Daoy (cell line): ENCODE results near the gene IQCK. TPM values are rescaled to one million over a fixed set of nuclear protein-coding genes. Genes with fewer than 3 reads are reported as not detected.
"Not testable (repeated sequence)": the region's sequence is repeated elsewhere in the genome, so short reads cannot be mapped to it uniquely, and the experiment has no call there.

Source experiments
- DNase-seq: peaks from one replicate; pipeline ENCODE4 v3.0.0-alpha.2; 2015; ENCODE audit warnings: low read depth
- total RNA-seq: library from RNA; depleted of rRNA; stranded (reverse); fragments of >200 nt; shearing (Covaris generic); gene quantifications from 2 replicates; pipeline ENCODE4 v1.2.3, GENCODE V29; 2014

Gene IQCK
- total RNA-seq, 1 experiment from 2014 or later, result 14.9 TPM

DNA sequence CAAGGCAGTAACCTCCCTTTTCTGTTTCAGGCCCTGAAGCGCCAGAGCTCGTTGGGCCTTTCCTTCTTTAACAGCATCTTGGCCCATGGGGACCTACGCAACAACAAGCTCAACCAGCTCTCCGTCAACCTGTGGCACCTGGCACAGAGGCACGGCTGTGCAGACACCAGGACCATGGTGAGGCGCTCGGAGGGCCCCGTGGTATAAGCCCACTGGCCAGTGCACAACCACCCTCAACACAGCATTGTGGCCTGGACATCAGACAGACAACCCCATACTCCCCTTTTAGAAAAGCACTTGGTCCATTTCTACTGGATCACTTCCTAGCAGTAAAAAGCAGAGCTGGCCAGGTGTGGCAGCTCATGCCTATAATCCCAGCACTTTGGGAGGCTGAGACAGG is 18.6 kb upstream of the IQCK start:
- no peak for DNase-seq

DNA sequence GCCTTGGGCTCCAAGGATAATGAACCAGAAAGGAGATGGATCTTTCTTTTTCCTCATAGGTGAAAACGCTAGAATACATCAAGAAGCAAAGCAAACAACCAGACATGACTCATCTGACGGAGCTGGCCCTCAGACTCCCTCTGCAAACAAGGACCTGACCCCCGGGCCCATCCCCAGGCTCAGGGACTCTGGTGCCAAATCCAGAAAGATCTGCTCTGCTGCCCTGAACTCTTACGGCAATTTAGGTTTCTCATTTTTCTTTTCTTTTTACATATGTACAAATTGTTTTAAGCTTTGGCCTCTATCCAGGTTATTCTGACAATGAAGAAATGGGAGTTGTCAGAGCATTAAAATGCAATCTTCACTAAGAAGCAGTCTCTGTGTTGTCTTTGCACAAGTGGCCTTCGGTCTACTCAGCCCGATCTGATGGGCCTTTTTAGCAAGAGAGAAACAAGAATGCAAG is 17.7 kb upstream of the IQCK start:
- DNase-seq, result peak; percentile 64

DNA sequence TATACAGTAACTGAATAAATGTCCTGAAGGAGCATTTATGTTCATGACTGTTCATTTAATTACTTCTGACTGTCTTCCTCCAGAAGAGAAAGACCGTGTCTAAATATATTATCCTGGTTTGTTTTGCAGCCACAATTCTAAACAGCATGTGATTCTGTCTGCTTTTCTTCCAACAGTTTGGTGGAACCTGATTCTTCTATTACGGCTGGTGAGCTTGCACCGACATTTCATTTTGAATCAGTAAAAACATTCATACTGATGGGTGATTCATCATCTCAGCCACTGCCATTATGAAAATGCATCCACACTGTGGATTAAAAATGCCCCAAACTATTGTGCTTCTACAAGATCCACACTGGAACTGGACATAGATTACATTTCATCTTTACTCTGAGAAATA is 17.0 kb upstream of the IQCK start:
- no peak for DNase-seq

DNA sequence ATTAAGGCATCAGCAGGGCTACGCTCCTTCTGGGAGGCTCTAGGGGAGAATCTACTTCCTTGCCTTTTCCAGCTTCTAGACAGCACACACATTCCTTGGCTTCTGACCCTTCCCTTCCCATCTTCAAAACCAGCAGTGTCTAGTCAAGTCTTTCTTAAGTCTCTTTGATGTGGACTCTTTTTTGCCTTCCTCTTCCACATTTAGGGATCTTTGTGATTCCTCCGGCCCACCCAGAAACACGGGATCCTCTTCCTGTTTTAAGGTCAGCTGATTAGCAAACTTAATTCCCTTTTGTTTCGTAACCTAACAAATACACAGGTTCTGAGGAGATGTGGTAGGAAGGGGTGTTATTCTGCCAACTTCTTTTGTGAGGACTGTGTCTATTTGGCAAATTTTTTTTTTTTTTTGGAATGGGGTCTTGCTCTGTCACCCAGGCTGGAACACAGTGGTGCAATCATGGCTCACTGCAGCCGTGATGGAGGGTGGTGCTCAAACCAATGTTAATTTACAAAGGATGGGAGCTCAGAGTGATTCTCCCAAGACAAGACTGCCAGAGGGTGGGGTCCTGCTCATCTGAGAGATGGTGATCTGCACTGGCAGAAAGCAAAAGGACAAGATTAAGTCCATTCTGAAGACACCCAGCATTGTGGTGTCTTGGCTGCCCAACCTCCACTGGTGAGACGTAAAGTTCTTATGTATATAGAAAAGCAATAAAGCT is 14.7 kb upstream of the IQCK start:
- no peak for DNase-seq

DNA sequence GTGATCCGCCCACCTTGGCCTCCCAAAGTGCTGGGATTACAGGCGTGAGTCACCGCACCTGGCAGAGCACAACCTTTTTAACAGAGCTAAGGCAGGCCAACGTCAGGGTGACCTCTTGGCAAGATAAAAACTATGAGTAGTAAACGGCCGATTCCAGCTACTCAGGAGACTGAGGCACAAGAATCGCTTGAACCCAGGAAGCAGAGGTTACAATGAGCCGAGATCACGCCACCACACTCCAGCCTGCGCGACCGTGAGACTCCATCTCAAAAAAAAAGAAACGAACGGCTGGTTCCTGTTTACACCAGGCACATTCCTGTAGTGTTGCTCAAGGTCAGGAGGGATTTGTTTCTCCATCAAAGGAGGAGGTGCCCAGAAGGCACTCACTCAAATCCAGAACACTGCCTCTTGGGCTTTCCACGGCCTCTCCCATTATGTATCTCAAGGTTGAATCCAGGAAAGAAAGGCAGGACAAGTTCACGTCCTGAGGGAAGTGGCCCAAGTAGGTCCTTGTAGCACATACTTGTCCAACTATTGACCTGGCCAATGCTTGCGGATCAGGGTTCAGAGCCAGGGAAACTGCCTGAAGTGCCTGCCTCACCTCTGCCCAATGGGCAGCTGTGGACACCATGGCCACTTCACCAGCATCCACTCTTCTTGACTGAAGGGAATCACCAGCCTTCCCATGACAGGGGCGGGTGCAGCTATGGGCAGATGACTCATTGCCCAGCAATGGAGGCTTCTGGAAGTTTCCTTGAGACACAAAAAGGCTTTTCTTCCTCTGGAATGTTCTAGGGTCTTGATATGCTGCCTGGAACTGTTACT is 13.5 kb upstream of the IQCK start:
- peak; percentile 37 for DNase-seq

DNA sequence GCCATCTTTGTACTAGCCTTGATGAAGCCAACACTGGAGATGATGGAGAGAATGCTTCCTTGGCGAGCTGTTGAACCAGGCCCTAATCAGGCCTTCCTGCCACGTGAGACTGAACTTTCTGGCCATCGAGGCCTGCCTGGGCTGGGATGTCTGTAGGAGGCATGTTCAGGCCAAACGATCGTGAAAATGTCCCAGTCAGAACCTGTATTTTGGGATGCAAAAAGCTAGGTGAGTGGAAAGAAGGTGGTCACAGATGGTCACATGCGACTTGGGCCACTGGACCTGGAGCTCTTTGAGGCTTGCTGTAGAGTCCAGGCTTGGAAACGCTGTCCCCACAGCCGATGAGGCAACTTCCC is 12.9 kb upstream of the IQCK start:
- no peak for DNase-seq

DNA sequence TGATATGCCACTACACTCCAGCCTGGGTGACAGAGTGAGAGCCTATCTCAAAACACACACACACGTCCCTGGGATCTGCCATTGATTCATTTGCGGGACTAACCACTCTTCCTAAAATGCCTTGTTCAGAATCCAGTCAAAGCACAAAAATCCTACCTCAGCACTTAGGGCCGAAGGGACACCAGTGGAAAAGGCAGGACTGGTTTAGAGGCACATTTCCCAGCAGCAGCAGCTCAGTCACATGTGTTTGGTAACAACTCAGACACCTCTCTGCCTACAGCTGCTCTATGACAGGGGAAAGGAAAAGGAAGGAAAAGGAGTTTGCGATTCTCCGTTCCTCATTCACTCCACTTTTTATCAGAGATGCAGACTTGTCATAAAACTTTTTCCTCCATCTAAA is 12.2 kb upstream of the IQCK start:
- DNase-seq, result no peak

DNA sequence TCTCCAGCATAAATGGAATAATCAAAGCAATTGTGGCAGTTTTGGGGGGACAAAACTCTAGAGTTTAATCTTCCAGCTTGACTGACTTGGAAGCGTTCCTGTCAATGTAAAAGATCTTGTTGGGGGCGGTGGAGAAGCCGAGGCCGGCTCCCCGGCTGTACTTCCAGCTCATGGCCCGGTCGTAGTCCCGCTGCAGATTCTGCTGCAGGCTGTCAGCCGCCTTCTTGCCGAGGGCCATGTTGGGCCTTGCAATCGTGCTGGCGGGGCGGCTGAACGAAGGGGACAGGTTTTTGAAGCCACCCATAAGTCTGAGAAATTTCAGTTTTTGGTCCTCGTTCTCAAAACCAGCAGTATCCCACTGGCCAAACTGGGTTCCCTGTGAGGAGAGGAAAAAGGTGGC is 11.2 kb upstream of the IQCK start:
- DNase-seq, result no peak

DNA sequence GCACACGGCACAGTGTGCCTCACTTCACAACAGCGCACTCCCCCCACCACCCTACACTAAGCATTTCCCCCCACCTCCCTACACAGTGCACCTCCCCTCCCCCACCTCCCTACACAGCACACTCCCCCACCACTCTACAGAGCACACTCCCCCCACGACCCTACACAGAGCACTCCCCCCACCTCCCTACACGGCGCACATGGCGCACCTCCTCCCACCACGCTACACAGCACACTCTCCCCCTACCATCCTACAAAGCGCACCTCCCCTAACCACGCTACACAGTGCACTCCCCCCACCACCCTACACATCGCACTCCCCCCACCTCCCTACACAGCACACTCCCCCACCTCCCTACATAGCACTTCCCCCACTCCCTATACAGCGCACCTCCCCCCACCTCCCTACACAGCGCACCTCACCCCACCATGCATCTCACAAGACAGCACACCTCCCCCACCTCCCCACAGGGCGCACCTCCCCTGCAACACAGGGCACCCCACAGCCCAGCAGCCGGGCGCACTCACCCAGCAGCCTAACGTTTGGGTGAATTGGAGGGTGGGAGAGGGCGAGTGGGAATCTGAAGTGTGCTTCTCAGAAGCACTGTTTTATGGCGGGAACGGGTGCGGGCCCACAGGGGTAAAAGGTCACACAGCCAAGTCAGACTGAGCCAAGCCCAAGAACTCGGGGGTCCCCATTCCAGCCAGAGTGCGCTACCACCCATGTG is 10.3 kb upstream of the IQCK start:
- no peak for DNase-seq

DNA sequence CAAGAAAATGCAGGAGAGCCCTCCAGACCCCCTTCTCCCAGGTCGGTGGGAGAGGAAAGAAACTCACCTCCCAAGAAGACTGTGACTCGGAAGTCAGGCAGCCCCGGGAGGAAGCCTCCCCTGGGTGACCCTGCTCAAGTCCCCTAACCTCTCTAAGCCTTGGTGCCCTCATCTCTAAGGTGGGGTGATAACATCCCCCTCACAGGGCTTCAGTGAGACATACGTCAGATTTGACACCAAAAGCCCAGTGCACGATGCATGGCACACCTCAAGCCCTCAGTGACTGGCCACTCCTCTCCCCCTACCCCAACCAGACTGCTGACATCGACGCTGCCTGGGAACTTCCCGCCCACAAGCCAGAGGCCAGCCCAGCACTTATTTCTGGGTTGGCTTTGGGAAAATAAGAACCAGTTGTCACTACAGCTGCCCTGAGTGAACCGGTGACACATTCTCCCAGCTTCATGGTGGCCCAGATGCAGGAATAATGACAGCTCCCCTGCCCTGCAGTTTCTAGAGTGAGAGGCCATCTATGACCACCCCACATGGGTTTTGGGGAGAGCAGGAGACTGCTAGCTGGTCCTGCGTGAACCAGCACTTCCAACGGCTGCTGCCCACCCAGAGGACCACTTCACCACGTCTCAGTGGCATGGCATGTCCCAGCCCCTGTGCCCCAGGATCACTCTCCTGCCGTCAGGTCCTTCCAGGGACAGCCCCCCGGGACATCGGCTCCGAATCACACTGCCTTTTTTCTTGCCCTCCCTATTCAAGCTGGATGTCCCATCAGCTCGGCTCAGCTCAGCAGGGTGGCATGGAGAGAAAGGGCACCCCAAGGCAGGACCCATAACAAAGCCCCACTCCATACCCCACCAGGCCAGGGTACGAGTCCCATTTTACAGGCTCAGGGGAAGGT is 9.5 kb upstream of the IQCK start:
- no peak for DNase-seq

DNA sequence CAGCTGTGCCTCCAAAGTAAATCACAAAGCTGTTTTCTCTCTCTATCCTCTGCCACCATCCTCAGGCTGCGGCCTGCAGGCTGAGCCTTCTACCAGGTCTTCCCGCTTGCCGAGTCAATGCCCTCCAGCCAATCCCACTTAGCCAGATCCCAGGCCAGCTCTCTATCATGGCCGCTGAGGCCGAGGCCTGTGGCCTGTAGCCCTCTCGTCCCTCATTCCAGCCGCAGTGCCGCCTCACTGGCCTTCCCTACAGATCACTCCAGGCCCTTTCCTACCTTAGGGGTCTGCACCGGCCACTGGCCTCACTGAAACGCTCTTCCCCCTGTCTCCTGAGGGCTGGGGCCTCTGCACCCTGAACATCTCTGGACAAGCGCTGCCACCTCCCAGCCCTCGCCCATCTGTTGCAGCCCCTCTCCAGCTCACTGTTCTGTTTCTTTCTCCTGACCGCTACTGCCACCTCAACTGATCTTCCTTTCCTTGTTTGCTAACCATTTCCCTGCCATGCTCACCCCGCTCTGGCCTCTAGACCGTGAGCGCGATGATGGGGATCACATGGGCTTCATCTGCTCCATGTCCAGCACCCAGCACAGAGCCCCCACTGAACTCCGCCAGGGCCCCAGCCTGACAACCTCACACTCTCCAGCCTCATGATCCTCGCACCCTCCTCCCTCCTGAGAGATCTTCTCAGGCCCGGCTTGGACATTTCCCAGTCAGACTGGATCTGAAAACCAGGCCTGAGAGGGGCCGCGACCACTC is 8.5 kb upstream of the IQCK start:
- DNase-seq, result no peak

DNA sequence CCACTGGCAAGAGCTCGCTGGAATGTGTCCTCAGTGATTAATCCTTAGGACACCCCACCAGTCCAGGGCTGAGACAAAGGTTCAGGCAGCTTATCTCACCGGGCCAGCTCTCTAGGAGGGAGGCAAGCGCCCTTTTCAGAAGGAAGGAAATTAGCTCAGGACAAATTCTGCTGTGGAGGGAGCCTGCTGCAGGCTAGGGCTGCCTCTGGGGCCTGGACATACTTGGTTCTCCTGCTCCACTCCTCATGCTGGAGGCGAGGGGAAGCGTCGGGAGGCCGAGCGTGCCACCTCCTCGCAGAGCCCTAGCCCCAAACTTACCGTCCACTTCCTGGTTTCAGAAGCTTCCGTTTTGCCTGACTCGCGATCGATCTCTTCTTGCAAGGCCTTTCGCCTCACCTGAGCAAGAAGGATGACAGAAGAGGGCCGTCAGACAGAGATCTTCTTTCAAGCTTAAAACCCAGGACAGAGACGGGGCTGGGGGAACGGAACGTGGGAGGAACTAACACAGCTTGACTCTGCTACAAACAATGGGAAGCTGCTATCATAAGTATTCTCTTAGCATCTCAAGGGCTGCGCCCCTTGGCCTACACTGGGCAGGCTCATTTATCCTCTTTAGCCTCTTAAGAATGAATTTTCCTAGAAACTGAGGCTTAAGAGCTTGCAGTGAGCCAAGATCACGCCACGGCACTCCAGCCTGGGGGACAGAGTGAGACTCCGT is 7.7 kb upstream of the IQCK start:
- no peak for DNase-seq

DNA sequence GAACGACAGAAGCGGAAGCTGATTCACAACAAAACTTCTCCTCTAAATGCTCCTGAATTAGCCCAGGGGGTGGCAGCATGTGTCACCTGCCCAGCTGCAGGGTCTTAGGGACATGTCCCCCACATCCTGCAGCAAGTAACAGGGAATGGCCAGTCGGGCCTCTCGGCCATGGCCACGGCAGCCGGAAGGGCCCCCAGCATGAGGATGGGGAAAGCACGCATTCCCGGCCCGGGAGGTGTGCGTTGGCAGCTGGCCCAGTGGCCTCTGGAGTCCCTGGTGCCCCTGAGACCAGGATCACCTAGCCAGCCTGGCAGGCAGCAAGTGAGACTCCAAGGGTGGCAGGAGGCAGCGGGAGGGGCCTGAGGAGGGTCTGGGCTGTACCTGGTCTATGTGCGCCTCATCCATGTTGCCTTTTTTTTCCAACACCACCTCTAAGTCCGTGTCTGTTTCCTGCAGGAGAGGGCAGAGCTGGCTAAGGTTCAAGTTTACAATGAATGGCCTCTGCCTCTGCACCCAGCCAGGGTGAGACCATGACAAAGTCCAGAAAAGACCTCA is 7.0 kb upstream of the IQCK start:
- no peak for DNase-seq

DNA sequence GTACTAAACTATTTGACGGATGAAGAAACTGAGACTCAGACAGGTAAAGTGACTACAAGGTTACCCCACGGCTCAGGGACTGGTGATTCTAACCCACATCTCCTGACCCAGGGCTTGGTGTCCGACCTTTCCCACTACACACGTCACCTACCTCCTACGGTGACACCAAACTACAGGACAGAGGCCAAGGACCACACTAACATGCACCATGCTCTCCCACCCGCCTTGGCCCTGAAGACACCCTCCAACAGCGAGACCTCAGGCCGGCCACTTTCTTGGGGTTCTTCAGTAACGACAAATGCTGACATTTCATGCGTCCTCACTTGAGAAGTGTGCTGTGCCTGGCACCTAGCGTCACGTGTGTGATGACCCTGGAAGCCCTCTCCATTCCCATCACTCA is 6.4 kb upstream of the IQCK start:
- no peak for DNase-seq

DNA sequence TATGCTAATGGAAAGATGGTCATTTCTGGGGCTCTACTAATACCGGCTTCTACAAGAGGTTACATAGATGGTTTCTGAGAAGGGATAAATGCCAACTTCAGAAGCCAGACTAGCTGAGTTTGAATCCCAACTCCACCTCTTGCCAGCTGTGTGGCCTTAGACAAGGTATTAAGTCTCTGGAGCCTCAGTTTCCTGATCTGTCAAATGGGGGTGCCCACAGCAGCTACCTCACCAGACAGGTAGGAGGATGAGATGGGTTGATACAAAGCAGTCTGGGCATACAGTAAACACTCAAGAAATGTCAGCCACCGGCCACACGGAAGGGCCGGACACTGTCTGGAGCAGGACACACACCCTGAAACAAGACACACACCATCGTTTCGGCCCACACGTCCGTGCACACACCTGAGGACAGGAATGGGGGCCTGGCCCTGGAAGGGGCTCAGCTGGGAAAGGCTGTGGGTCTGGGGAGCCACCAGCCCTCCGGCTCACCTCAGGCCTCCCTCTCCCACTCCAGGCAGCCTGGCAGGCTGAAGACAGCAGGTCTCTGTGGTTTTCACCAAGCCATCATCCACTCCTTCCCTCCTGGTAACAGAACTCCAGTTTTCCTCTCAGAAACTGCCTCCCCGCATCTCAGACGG is 5.5 kb upstream of the IQCK start:
- DNase-seq, result no peak

DNA sequence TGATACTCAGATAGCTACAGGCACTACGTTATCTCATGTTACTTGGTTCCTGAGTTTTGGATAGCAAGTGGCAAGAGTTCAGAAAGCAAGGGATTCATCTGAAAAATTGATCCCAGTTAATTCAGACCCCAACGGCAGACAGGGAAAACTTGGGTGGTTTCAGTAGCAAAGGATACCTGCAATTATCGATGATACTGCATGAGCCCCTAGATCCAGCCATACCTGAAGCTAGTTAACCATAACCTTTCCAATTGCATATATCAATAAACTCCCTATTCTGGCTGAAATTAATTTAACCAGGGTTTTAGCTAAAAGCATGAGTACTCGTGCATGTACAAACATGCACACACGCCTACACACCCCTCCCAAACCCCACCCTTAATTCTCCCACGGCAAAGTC is 4.4 kb upstream of the IQCK start:
- DNase-seq, result no peak

DNA sequence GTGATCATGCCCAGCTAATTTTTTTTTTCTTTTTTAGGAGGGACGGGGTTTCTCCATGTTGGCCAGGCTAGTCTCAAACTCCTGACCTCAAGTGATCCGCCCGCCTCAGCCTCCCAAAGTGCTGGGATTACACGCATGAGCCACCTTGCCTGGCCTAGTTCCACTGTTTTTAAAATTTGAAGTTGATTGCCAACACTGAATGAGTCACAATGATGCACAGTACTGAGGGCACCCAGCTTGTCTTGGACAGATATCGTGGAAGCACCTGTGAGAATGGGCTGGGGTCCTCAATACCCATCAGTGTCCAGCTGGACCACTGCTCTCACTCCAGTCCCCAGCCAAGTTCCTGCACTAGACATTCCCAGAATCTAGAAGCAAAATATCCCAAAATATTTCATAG is 2.5 kb upstream of the IQCK start:
- DNase-seq, result no peak

DNA sequence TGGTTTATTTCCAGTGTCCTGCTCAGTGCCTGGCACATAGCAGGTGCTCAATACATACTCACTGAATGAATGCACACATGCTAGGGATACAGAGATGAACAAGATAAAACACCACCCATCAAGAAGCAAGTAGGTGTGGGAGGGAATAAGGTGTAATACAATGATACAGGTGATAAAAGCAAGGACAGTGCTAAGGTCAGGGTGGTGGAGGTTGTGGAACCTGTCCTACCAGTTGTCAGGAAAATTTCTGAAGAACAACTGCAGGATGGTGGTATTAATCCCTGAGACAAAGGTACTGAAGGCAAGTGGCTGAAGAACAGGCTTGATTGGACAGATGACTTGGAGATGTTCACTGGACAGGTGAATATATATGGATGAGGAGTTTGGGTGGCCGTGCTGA is 1.9 kb upstream of the IQCK start:
- no peak for DNase-seq

DNA sequence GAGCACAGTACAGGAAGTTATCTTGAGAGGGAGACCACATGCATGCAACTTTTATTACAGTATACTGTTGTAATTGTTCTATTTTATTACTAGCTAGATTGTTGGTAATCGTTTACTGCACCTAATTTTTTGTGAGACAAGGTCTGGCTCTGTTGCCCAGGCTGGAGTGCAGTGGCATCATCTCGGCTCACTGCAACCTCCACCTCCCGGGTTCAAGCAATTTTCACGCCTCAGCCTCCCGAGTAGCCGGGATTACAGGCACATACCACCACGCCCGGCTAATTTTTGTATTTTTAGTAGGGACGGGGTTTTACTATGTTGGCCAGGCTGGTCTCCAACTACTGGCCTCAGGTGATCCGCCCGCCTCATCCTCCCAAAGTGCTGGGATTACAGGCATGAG is 1.3 kb upstream of the IQCK start:
- not testable (repeated sequence) for DNase-seq
